Activated CD8-positive, alpha-beta memory T cell treated with anti-CD3 and anti-CD28 coated beads for 1 hour (primary cell): ENCODE results near the gene ARPC4.

ENCODE experiments used
- DNase-seq, 2 donors: peaks; one replicate each; pipeline ENCODE4 v3.0.0-alpha.2; 2020; ENCODE audit warnings: low read depth in 1 of 2; ENCODE audit errors: extremely low read depth in 1 of 2

Gene ARPC4

DNA sequence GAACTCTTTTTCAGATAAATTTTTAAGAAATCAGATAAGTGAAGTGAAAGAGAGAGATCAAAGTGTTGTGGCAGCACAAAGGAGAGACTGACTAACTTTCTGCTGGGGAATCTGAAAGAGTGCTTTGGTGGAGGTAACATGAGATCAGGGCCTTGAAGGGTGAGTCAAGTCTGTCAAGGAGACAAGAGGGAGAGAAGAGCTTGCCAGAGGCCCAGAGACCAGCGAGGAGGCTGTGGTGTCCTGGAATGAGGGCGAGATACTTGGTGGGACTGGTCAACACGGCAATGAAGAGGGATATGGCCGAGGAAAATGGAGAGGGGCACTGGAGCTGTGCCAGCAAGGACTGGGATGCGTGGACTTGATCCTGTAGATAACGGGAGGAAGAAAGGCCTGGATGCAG is 5.2 kb upstream of the ARPC4 start:
- DNase-seq, result no peak

- DNase-seq, result no peak
Measured at GRCh38 chr3:9791127-9791526, 1.8 kb upstream of the ARPC4 start.

GRCh38 chr3:9791790-9792404 is 985 bp upstream of the ARPC4 start:
- DNase-seq, result no peak

- no peak for DNase-seq
Measured at GRCh38 chr3:9793161-9793781, 389 bp downstream of the ARPC4 start.

DNA sequence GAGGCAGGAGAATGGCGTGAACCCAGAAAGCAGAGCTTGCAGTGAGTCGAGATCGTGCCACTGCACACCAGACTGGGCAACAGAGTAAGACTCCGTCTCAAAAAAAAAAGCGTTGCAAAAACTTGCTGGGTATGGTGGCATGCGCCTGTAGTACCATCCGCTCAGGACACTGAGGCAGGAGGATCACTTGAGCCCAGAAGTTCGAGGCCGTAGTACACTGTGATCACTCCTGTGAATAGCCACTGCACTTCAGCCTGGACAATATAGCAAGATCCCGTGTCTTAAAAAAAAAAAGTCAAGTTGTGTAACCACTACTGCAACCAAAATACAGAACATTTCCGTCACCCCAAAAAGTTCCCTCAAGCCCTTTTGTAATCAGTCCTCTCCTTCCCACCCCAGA is 1.5 kb downstream of the ARPC4 start:
- DNase-seq, result no peak

- DNase-seq, result no peak
Measured at GRCh38 chr3:9795207-9795606, 2.3 kb downstream of the ARPC4 start.

- DNase-seq, result no peak
Measured at GRCh38 chr3:9797196-9797945, 4.5 kb downstream of the ARPC4 start.

GRCh38 chr3:9800529-9800928 is 7.6 kb downstream of the ARPC4 start:
- DNase-seq, result no peak

DNA sequence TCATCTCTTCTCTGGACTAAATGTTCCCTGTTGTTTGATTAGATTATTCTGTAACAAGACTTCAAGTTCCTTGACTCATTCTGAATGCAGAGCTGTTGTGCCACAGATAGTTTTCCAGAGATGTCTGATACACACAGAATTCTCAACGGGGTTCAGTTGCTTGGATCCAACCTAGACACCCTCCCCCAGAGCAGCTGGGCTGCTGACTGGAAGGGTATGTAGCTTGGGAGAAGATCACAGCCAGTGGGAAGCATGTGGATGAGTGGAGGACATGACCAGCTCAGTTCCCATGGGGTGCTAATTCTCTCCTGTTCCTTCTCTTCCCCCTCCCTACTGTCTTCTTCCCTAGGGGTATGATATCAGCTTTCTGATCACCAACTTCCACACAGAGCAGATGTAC is 10.6 kb downstream of the ARPC4 start:
- no peak for DNase-seq

- DNase-seq, result no peak
Measured at GRCh38 chr3:9804996-9805395, 12.1 kb downstream of the ARPC4 start.

- DNase-seq, result no peak
Measured at GRCh38 chr3:9806137-9806536, 13.3 kb downstream of the ARPC4 start.

- no peak for DNase-seq
Measured at GRCh38 chr3:9806688-9807589, 14.1 kb downstream of the ARPC4 start.

- no peak for DNase-seq
Measured at GRCh38 chr3:9807981-9808344, 15.1 kb downstream of the ARPC4 start.

DNA sequence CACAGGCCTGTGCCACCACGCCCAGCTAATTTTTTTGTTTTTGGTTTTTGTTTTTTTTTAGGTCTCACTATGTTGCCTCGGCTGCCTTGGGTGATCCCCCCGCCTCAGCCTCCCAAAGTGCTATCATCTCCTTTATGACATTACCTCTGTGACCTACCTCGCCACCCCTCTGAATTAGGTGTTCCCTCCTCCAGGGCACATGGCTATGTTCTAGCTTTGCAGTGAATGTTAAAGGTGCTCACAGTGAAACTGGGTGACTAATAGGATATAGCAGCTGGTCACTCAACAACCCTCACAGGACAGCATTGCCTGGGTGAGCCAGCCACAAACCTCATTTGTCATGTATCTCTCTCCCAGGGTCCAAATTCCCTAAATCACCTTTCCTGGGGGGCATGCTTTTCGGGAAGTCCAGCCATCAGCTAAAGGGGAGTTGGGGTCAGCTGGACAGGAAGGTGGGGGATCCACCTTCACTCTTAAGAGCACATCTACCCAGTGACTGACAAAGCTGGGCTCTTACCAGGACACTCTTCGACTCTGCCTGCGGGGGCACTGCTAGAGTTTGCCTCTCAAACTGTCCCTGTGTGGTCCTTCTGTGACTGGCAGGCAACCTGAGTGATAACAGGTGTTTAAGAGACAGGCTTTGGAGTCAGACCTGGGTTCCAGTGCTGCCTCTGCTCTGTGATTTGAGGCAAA is 15.6 kb downstream of the ARPC4 start:
- peak in 1 of 2 donors; percentile 22 for DNase-seq

DNA sequence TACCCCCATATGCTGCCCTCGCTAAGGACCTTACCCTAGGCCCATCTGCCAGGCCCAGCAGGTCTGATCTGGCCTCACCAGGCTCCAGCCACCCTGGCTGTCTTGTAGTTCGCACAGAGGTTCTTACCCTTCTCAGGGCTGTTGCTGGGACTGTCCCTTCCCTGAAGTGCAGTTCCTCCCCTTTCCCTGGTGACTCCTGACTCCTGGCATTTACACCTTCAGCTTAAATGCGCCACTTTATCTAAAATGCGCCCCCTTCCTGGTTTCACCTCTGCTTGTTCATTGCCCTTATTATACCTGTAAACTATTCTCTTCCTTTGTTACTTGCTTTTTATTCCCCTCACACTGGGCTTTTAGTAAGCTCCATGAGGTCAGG is 16.3 kb downstream of the ARPC4 start:
- no peak for DNase-seq

DNA sequence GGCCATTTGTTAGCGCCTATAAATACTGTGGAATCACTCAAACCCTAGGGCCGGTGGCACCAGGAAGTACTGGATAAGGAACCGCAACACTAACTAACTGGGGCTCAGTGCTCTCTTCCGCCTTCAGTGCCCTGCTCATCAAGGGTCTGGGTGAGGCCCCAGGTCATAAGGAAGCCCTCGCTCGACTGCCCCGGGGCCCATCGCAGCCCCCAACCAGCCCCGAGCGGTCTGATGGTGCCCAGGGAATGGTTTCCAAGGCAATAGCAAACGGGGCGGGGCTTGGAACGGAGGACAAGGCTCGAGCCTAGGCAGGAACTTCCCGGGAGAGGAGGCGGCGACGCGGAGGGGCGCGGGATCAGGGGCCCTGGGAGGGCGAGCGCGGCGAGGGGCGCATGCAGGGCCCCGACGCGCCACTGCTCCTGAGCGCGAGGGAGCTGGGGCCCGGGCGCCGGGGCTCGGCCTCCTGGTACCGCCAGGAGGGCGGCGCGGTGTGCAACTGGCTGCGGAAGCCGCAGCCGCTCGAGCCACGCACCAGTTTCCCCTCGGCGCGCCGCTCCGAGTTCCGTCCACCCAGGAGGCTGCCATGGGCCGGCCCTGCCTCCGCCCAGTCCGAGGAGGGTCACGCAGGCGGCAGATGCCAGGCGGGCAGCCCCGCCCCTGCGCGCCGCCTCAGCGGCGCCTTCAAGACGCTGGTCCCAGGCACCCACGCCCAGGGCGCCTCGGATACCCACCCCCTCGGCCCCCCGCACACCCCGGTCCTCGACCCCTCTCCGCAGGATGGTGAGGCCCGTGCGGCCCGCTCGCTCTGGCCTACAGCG is 16.9 kb downstream of the ARPC4 start, which contains the start of gene TTLL3:
Gene TTLL3 (plus strand): TSS at position 648 of the 818 bp plus-strand sequence. CDS start 400 bp downstream, outside the sequence.
- peak in 1 of 2 donors; percentile 17 for DNase-seq

GRCh38 chr3:9810433-9810770 is 17.5 kb downstream of the ARPC4 start:
- DNase-seq, result no peak

GRCh38 chr3:9810846-9811245 is 18.0 kb downstream of the ARPC4 start:
- no peak for DNase-seq

GRCh38 chr3:9812870-9813483 is 20.1 kb downstream of the ARPC4 start:
- DNase-seq, result no peak
